HG03103 (cell line): ENCODE measurements around the gene IL17C.

Experiments used
- ATAC-seq: cut with Tn5 transposase; IDR thresholded peaks from one replicate; pipeline ENCODE4 v1.9.1; 2021; ENCODE audit warnings: low read depth; ENCODE audit not compliant: unreplicated experiment

Gene IL17C

DNA sequence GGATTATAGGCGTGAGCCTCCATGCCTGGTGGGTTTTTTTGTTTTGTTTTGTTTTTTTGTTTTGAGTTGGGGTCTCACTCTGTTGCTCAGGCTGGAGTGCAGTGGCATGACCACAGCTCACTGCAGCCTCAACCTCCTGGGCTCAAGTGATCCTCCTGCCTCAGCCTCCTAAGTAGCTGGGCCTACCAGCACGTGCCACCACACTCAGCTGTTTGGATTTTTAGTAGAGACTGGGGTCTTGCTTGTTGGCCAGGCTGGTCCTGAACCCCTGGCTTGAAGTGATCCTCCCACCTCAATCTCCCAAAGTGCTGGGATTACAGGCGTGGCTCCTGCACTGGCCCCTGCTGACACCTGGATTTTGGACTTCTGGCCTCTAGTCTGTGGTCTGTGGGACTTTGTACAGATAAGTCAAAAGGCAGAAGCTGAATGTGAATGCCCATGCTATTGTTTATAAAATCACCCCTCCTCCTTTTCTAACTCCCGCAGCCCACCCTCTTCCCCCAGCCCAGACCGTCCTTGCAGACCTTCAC lies 42.2 kb downstream of the IL17C start:
- no peak for ATAC-seq

DNA sequence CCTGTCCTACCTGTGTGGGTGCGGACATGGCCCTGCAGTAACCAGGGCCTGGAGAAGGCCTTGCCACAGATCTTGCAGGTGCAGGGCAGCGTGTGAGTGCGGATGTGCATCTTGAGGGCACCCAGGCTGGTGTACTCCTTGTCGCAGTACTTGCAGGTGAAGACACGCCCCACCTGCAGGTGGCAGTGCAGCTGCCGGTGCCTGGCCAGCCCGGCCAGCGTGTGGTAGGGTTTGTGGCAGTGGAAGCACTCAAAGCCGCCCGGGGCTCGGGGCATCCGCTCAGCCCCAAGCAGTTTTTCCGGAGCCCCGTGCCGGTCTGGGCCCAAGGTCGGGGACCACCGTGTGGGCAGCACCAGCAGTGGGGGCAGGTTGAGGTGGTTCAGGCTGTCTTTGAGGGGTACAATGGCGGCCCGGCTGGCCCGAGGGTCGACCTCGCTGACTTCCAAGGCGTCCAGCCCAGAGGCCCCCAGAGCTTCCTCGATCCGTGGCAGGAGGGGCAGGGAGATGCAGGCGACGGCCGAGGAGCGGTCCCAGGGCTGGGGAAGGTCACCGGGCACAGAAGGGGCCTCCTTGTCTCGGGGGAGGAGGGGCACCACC lies 42.8 kb downstream of the IL17C start:
- peak; percentile 6 for ATAC-seq

DNA sequence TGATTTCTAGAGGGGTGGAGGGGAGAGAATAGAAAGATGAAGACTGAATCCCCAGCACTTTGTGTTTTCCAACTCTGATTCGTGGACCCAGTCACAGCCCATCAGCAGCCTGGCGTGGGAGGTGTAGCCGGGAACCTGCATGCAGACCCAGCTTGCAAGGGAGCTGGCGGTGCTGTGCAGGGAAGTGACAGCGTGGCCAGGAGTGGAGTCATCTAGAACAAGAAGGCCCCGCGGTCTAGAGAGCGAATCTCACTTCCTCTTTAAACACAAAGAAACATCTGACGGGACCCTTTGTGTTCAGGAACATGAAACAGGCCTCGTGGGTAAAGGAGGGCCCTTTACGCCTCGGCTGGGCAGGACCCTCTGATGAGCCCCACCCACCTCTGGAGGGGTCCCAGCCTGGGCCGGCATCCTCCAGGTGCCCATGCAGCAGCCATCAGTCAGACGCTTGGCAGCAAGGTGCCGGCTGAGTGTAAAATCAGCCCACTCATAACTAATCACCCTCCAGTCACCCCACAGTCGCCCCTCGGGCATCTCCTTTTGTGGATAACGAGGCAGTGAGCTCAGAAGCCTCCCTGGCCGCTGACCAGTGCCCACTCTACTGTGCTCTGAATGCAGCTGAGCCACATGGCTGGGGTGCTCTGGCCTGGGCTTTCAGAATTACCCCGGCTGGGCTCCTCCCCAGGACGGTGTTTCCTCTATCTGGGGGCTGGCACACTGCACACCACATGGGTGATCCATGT lies 43.5 kb downstream of the IL17C start:
- peak; percentile 71 for ATAC-seq

DNA sequence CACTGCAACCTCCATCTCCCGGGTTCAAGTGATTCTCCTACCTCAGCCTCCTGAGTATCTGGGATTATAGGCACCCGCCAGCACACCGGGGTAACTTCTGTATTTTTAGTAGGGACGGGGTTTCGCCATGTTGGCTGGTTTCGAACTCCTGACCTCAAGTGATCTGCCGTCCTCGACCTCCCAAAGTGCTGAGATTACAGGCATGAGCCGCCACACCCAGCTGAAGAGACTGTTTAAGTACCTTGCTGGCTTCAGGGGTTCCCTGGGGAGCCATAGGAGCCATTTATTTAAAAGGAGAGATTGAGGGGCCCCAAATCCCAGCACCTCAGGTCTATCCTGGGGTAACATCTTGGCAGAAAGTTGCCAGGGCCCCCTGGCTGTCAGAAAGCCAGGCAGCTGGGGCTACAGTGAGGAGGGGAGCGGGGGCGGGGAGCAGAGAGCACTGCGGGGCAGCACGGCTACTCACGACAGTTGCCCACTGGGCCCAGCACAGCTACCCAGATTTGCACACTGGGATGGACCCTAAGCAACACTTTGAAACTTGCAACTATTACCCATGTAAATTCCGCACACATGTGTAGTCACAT lies 46.3 kb downstream of the IL17C start:
- ATAC-seq = no peak

DNA sequence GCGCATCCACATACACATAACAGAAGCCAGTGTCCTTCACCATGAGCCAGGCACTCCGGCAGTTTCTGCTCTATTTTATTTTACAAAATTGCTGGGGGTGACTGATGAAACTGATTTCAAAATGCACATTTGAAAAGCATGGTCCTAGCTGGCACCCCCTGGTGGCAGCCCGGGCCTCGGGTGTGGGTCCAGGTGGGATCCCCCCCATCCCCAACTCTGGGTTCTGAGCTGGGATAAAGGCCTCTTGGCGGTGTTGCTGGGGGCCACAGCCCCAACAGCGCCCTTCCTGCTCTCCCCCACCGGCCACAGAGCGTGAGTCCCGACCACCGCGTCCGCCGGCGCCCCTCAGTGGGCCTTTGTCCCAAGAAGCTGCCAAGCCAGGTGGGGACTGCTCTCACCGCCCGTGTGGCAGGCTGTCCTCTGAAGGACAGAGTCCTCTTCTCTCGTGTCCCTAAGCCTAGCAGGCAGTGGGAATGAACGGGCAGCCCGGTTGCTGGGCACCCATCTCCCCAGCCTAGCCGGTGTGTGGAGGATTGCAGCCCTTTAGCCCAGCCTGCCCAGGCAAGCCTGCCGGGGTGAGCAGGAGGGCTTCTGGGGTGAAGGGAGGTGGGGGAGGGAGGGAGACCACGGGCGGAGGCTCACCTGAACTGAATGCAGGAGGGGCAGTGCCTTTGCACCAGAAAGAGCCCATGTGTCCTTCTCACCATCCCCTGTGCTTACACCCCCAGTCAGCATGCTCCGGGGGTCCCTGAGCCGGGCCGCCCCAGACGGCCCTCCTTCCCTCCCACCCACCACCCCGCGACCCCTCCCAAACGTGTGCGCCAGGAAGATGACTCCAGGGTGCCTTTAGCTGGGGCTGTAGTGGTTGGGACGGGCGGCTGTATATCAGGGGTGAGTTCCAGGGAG lies 47.0 kb downstream of the IL17C start:
- ATAC-seq = no peak

DNA sequence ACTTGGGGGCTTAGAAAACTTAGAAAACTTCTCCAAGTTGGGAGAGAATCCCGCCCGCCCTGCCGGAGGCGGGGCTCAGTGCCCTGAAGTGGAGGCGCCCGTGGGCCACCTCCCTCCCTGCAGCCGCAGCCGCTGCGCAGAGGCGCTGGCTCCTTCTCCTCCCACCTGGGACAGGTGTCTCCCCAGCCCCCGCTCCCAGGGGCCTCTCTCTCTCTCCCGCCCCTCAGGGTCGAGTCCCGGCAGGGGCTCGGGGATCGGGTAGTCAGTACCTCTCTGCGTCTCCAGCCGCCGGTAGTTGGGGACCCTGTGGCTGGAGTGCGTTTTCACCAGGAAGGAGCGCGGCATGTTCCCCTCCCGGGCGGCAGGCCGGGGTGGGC lies 47.7 kb downstream of the IL17C start:
- no peak for ATAC-seq

DNA sequence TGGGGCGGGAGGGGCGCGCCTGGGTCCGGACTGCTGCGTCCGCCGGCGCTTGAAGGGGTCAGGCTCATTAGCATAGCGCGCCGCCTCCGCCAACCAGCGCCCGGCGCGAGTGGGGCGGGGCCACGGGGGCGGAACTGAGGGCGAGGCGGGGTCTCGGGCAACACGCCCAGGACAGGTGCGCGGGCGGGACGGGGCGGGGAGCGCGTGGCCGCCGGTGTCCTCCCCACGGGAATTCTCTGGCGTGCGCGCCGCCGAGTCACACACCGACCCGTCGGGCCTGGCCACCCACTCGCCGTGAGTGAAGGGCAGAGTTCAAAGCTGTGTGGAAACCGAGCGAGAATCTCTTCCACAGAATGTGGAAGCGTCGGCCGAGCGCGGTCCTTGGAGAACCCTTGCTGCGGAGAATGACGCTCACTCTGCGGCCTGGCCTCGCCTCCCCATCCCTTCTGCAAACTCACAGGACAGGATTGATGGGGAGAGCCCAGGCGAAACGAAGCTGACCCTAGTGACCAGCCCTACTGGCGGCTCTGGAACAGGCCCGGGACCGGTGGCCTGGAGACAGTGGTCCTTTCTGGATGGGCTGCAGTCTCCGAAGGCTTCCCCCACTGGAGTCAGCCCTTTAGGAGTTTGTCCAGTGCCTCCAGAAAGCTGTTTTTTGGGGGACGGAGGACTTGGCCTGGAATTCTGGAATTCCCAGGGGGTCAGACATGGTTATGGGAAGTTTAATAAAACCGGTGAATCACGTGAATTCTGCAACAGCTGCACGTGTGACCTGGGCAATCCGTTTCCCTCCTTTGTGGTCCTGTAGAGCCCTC lies 48.3 kb downstream of the IL17C start, which contains the start of gene SNAI3:
TSS of gene SNAI3 (minus strand) at position 69 of the 815 bp plus-strand sequence. CDS start 101 bp downstream, outside the sequence.
- peak; percentile 38 for ATAC-seq

DNA sequence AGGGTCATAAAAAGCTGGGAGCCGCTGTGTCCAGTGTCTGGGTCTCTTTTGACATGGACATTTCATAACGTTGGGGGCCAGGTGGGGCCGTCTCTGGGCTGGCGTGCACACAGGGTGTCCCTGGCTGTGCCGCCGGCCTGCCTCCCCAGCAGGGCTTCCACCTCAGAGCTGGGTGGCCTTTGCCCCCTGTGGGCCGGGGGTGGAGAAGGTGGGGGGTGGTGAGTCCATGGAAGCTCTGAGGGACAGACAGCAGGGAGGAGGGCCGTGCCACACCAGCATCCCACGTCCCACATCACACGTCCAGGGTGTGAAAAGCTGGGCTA lies 48.8 kb downstream of the IL17C start:
- ATAC-seq = no peak

DNA sequence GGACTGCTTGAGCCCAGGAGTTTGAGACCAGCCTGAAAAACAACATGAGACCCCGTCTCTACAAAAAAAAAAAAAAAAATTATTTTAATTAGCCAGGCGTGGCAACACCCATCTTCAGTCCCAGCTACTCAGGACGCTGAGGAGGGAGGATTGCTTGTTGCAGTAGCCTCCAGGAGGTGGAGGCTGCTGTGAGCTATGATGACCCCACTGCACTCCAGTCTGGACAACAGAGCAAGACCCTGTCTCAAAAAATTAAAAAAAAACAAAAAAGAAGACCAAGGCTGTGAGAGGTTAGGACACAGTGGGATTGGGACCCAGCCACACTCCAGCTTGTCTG lies 49.3 kb downstream of the IL17C start:
- ATAC-seq = no peak

DNA sequence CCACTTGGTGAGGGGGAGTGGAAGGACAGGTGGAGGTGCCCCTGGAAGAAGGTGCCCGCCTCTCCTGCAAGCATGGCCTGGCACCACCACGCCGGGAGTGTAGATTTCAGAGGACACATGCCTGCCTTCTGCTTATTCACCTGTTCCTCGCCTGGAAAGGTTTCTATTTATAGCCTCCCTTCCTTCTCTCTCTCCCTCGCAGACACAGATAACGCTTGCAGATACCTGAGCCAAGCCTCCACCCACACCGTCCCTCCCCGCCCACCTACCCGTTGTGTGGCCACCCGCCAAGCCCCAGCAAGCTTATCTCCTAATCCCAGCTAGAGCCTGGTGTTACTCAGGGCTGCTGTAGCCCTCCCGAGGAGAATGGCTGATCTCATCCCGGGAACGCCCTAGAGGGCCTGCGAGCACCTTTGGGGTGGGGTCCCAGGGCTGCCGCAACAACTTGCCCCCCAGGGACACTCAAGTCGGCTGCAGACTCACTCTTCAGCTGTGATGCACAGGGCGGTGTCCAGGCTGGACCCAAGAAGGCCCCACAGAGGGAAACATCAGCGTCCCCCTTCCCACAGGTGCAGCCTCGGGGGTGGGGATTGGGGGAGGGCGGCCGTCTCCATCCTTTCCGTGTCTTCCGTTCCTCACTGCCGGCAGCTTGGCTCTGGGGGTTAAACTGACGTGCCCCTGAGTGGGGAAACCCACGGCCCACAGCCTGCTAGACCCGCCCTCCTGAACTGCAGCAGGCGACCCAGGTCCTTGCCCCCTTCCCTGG lies 49.8 kb downstream of the IL17C start:
- ATAC-seq = no peak
